B cell (primary cell): ENCODE data around the gene ITPK1.

ENCODE experiments used
- EZH2 ChIP-seq: IDR thresholded peaks from 2 replicates; pipeline ENCODE4 v1.6.1; 2012; ENCODE audit warnings: borderline replicate concordance, low read depth, mild to moderate bottlenecking, moderate library complexity, low read length; ENCODE audit not compliant: insufficient read depth, poor library complexity, severe bottlenecking
- TF ChIP-seq, protein P1 (sequence below): fragments of 200-600 bp; IDR thresholded peaks from one replicate; pipeline ENCODE4 v1.8.0; 2022; ENCODE audit warnings: antibody characterized with exemption, mild to moderate bottlenecking

- TF ChIP-seq, protein P1, sequence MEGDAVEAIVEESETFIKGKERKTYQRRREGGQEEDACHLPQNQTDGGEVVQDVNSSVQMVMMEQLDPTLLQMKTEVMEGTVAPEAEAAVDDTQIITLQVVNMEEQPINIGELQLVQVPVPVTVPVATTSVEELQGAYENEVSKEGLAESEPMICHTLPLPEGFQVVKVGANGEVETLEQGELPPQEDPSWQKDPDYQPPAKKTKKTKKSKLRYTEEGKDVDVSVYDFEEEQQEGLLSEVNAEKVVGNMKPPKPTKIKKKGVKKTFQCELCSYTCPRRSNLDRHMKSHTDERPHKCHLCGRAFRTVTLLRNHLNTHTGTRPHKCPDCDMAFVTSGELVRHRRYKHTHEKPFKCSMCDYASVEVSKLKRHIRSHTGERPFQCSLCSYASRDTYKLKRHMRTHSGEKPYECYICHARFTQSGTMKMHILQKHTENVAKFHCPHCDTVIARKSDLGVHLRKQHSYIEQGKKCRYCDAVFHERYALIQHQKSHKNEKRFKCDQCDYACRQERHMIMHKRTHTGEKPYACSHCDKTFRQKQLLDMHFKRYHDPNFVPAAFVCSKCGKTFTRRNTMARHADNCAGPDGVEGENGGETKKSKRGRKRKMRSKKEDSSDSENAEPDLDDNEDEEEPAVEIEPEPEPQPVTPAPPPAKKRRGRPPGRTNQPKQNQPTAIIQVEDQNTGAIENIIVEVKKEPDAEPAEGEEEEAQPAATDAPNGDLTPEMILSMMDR: no peak
- TF ChIP-seq EZH2: no peak
Observed at GRCh38 chr14:93156693-93157369, 41.1 kb upstream of the ITPK1 start.
